HG03045 (cell line): ENCODE measurements around the gene CA11.
"Not testable (repeated sequence)": the region's sequence is repeated elsewhere in the genome, so short reads cannot be mapped to it uniquely, and the experiment has no call there.

Experiments used
- ATAC-seq: cut with Tn5 transposase; IDR thresholded peaks from one replicate; pipeline ENCODE4 v1.9.1; 2021; ENCODE audit warnings: mild to moderate bottlenecking, moderate library complexity; ENCODE audit not compliant: unreplicated experiment

Gene CA11

DNA sequence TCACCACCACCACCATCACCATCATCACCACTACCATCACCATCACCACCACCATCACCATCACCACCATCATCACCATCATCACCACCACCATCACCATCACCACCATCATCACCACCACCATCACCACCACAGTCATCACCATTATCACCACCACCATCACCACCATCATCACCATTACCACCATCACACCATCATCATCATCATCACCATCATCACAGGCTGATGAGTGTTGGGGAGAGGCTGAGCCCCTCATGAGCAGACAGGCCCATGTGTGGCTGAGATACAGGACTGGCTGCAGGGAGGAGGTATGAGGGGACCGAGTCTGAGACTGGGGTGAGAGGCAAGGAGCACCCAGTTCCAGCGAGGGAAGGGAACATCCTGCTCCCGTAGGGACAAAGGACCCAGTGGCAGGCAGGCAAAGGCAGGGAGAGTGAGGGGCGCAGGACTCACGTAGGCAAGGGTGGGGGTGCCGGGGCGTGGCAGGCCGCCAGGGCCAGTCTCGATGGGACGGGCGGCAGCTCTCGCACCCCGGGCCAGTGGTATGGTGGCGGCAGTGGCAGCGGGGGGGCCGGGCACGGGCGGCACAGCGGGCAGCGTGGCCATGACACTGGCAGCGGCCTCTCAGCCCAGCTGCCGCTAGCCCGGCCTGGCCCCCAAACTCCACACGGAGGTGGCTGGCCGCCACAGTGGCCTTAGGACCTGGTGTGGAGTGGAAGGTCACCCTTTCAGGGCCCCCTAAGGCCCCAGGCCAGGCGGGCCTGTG, 24.1 kb upstream of the CA11 start:
- no peak for ATAC-seq

DNA sequence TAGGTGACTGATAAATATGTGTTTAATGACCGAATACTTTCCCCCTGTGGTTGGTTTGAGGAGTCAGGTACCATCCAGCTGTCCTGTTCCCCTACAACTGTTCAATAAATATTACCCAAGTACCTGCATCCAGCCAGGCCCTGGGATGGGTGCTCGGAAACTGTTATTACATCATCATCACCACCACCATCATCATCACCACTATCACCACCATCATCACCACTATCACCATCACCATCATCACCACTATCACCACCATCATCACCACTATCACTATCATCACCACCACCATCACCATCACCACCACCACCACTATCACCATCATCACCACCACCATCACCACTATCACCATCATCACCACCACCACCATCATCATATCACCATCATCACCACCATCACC, 22.8 kb upstream of the CA11 start:
- ATAC-seq: no peak

DNA sequence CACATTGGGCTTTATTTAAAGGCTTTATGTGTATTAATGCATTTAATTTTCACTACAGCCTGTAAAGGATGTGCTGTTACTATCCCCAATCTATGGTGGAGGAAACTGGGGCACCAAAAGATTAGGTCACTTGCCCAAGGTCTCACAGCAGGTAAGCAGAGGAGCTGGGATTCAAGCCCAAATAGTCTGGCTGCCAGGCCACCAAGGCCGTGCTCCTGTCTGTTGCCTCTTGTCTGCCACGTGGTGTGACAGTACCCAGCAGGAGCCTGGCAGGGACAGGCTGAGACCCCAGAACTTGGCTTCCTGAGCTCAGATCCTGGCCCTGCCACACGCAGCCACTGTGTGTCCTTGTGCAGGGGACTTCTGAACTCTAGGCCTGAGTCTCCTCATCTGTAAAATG, 22.3 kb upstream of the CA11 start:
- ATAC-seq: no peak

DNA sequence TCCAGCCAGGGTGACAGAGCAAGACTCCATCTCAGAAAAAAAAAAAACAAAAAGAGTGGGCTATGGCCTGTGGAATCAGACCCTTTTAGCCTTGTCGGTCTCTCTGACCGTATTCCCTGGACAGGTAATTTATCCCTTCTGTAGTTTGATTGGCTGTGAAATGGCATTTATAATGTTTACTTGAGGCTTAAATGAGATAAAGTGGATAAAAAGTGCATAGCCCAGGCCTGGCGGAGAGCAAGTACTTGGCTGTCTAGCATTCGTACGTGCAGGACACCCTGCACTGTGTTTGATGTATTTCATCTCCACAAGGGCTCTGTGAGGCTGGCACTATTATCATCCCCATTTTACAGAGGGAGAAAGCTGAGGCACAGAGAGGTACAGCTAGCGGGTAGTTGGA, 19.8 kb upstream of the CA11 start:
- ATAC-seq: no peak

DNA sequence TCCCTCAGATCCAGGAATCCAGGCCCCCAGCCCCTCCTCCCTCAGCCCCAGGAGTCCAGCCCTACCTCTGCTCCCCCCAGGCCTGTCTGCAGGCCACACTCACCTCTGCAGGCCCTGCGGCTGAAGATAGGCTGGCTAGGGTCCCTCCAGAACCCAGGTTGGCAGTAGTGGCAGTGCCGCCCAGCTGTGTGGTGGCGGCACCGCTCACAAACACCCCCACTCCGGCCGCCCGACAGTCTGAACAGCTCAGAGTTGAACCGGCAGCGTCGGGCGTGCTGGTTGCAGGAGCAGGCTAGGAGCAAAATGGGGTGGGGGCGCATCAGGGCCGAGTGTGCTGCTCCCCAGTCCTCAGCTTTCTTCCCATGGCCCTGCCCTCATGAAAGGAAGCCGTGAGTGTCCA, 18.5 kb upstream of the CA11 start:
- no peak for ATAC-seq

DNA sequence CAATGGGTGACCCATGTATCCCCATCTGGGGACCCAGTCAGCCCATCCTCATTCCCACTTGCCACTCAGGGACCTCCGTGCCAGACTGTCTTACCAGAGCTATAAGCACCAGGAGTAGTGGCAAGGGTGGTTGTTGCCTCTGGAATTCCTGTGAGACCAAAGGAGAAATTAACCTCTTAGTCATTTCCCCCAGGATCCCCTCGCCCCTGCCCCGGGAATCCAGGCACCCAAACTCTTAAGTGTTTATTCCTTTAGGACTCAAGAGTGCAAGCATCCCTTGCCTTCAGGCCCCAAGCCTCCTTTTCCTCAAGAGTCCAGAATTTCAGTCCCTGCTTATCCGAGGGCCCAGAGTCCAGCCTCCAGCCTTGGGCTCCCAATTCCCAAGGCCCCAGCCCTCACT, 17.7 kb upstream of the CA11 start:
- ATAC-seq: no peak

DNA sequence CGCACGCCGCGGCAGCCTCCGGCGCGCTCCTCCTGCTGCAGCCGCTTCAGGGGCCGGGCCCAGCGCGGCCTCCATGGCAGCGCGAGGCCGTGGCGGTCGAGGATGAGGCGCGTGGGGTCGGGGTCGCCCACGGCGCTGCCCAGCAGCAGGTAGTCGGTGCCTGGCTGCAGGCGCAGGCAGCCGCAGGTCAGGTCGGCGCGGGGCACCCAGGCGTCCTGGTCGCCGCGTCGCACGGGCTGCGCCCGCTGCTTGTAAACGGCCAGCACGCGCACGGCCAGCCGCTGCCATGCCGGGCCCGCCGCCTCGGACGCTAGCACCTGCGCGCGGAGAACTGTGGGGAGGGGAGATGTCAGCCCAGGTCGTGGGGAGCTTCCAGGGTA, 15.7 kb upstream of the CA11 start:
- ATAC-seq: no peak

DNA sequence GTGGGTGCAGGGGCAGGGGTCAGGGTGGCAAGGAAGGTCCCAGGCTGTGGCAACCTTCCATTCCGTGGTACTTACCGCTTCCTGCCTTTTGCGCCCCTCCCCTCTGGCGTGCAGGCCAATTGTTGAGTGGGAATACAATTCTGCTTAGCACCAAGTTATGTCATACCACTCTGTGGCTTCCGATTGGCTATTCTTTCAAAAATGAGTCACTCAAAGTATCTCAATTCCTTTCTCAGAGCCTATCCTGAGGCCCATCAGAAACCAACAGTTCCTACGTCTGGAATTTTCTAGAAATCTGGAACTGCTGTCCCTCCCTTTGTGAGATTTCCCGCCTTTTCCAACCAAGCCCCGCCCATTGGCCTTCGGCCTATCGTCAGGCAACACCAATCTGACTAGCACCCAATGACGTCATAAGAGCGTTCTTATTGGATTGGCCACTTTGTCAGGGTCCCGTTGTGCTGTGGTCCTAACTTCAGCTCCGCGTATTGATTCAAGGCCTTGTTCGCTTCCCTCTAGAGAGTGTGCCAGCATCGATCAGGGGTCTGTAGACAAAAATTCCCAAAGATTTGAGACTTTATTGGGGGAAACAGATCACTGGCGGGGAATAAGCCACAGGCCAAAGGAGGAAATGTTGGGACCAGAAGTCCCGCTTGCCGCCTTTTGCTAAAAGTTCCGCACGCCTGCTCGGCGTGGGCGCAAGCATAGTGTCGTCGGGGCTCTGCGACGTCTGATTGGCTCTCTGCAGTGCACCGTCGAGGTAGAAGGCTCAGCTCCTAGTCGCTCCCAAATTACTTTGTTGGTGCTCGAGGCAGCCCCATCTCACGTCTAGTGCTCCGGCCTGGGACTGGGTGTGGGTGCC, 15.1 kb upstream of the CA11 start:
- peak; percentile 78 for ATAC-seq

DNA sequence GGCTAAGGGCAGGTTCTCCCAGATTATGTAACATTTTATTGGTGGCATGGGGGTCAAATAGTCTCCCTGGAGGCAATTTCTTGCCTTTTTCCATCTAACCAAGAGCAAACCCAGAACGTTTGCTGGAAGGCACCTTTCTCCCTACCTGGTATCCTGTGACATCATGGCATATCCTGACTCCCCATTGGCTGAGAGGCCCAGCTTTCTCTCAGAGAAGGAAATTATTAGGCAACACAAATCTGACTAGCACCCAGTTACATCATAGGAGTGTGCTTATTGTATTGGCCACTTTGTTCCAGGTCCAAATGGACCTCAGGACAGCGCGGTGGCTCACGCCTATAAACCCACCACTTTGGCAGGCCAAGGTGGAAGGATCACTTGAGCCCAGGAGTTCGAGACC, 13.8 kb upstream of the CA11 start:
- no peak for ATAC-seq

DNA sequence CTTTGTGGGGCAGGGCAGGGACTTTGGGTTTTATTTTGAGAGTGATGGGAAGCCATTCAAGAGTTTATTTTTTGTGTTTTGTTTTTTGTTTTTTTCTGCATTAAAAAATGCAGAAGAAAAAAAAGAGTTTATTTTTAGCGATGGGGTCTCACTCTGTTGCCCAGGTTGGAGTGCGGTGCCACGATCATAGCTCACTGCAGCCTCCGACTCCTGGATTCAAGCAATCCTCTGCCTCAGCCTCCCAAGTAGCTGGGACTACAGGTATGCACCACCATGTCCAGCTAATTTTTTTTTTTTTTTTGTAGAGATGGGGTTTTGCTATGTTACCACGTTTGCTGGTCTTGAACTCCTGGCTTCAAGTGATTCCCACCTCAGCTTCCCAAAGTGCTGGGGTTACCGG, 12.5 kb upstream of the CA11 start:
- ATAC-seq: no peak

DNA sequence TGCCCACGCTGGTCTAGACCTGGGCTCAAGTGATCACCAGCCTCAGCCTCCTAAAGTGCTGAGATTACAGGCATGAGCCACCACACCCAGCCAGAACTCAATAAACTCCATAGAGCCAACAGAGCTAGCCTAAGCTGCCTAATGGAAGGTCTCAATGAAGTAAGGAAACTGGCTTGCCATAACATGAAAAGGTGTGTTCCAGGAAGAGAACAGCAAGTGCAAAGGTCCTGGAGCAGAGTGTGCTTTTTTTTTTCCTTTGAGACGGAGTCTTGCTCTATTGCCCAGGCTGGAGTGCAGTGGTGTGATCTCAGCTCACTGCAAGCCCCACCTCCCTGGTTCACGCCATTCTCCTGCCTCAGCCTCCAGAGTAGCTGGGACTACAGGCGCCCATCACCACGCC, 11.8 kb upstream of the CA11 start:
- not testable (repeated sequence) for ATAC-seq

DNA sequence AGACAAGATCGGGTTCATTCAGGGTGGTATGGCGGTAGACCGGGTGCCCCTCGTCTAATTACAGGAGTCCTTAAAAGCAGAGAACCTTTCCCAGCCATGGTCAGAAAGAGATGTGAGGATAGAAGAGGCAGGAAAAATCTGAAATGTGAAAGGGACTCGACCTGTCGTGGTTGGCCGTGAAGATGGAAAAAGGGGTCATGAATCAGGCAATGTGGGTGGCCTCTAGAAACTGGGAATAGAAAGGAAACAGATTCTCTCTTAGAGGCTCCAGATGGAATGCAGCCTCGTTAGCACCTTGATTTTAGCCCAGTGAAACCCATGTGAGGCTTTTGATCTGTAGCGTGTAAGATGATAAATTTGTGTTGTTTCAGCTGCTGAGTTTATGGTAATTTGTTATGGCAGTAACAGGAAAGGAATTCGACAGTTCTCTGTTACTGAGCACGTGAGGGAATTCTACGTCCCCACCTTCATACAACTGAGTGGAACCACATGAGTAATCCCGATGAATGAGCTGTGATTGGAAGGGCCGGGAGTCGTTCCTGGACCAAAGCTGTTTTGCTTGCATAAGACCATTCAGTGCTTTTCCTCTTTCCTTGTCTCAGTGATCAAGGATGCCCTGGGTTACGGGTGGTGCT, 11.0 kb upstream of the CA11 start:
- no peak for ATAC-seq

DNA sequence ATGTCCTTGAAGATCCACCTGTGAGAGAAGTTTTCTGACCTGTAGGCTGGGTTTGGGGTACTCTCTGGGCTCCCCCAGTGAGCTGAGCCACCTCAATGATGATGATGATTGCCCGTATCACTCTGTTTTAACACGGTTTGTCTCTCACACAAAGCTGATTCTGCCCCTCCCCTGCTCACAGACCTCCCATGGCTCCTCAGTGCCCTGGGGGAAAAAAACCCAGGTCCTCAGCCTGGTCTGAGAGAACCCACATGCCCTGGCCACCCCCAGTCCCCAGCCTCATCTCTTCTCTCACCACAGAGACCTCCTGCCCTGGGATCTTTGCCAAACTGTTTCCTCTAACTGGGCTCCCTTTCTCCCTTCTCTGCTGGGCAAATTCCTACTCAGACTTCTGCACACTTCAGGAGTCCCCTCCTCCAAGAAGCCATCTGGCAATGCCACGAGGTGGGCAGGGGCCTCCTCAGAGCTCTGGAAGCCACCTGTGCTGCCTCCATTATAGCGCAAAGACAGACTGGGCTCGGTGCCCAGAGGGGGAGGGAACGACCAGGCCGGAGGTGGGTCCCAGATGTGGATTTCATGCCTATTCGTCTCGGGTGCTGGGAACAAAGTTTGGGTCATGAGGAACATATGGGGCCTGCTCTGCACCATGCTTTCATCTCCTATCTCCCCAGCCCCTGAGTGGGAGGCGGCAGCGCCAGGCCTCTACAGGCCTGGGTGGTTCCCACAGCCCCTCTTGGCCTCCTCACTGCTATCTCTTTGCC, 8.5 kb upstream of the CA11 start:
- ATAC-seq: no peak

DNA sequence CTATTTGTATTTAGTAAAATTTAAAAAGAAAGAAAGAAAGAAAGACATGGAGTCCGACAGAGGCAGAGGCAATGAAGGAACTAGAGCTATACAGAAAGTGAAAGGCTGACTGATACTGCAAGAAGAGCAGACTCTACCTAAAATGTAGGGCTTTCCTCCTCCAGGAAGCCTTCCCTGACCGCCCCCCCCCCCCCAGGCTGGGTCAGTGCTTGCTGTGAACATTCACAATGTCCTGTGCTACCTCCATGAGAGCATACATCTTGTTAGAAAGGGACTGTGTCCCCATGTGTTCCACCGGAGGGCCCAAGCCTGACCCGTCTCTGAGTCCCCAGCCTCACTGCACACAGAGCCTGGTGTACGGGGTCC, 5.7 kb upstream of the CA11 start:
- ATAC-seq: no peak

DNA sequence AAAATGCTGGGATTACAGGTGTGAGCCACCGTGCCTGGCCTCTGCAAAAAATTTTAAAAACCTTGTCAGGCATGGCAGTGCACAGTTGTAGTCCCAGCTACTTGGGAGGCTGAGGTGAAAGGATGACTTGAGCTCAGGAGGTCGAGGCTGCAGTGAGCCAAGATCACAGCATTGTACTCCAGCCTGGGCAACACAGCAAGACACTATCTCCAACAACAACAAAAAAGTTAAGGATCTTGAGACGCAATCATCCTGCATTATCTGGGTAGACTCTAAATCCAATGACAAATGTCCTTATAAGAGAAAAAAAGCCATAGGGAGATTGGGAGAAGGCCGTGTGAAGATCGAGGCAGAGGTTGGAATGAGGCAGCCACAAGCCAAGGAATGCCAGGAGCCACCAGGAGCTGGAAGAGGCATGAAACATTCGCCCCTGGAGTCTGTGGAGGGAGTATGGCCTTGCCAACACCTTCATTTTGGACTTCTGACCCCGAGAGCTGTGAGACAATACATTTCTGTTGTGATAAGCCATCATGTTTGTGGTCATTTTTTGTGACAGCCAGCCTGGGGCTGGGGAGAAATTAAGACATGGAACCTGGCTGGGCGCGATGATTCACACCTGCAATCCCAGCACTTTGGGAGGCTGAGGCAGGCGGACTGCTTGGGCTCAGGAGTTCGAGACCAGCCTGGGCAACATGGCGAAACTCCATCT, 5.1 kb upstream of the CA11 start:
- no peak for ATAC-seq

DNA sequence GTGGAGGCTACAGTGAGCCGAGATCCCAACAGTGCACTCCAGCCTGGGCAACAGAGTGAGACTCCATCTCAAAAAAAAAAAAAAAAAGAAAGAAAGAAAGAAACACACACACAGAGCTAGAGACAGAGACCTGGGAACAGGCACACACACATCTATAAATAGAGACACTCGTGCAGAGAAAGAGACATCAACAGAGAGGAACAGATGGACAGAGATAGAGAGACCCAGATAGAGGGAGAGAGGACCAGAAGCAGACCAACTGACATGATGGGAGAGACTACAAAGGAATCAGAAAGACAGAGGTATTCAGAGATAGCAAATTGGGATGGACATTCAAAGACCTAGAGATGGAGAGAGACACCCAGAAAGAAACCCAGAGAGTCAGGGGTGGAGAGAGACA, 2.1 kb upstream of the CA11 start:
- ATAC-seq: no peak

DNA sequence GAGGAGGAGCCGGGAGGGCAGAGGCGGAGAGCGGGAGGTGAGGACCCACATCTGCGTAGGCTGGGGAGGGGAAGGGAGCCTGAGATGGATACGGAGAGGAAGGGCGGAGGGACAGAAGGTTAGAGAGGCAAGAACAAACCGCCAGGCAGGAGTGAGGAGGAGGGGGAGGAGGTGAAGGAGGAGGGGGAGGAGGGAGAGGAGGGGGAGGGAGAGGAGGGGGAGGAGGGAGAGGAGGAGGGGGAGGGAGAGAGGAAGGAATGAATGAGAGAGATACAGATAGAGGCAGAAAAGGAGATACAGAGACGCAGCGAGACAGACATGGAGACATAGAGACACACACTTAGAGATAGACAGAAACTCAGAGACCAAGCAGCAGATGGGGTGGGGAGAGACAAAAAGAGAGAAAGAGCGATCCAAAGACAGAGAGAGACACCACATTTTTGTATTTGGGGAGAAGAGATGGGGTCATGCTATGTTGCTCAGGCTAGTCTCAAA, 782 bp upstream of the CA11 start:
- no peak for ATAC-seq

DNA sequence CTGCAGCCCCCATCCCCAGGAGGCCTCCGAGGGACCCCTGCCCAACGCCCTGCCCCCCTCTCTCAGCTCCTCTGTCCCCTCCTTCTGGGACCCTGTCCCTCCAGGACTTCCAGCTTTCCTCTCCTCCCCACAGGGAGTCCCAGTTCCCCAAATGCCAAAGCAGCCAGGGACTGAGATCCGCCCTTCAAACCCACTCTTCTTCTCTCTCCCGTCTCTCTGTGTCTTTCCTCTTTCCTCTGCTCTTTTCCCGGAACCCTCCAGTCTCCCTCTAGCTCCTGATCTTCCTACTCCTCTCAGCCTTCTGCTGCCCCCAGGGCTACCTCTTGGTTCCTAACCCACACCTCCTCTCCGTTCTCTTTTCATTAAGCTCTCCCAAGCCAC, 377 bp downstream of the CA11 start:
- ATAC-seq: no peak

DNA sequence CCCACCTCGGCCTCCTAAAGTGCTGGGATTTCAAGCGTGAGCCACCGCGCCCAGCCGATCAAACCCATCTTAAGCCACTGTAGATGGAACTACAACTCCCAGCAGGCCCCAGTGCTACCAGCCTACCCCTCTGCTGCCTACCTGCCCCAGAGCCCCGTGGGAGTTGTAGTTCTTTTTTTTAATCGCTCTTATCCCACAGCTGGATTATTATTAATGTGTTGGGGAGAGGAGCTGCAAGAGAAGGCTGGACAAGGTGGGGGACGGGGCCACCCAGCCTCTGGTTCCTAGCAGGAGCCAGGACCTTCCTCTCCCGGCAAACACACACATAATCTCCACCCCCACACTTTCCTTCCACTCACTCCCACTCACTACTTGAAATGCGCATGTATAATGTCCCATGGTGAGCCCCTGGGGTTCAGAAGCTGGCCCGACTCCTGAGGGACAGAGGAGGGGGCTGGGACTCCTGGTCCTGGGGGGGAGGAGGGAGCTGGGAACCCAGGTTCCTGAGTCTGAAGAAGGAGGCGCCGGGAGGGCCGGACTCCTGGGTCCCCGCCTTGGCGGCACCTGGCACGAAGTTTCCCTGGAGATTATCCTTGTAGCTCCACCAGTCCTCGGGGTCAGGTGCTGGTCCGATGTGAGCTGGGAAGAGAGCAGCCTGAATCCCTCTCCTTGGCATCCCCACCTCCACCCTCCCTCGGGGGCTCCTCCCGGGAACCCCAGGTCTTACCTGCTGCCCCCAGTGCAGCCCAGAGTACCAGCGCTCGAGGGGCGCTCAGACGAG, 958 bp downstream of the CA11 start:
- peak; percentile 39 for ATAC-seq

DNA sequence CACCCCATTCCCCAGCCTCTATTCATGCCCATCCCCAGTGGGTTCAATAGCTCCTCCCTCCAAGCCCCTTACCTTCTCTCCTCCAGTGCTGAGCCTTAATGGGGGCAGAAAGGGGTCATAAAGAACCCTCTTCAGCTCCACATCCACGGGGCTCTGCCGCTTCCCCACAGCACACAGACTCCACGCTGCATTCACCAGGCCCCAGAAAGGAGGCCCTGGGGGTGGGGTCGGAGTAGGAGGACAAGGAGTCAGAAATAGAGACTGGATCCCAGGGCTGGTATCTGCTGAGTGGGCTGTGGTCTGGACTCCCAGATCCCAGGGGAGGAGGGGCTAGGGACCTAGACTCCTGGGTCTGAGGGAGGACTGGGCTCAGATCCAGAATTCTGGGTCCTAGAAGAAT, 1.6 kb downstream of the CA11 start:
- ATAC-seq: no peak
